Fibroblast of the conjunctiva (primary cell): ENCODE results near the gene CST9.
A peak's percentile ranks its signal among the peaks of the same experiment; 100 is the strongest.
"Not testable (repeated sequence)": the region's sequence is repeated elsewhere in the genome, so short reads cannot be mapped to it uniquely, and the experiment has no call there.

ENCODE experiments used
- DNase-seq: peaks from one replicate; pipeline ENCODE4 v3.0.0-alpha.2; 2010; ENCODE audit warnings: low read depth

The CST9 gene

DNA sequence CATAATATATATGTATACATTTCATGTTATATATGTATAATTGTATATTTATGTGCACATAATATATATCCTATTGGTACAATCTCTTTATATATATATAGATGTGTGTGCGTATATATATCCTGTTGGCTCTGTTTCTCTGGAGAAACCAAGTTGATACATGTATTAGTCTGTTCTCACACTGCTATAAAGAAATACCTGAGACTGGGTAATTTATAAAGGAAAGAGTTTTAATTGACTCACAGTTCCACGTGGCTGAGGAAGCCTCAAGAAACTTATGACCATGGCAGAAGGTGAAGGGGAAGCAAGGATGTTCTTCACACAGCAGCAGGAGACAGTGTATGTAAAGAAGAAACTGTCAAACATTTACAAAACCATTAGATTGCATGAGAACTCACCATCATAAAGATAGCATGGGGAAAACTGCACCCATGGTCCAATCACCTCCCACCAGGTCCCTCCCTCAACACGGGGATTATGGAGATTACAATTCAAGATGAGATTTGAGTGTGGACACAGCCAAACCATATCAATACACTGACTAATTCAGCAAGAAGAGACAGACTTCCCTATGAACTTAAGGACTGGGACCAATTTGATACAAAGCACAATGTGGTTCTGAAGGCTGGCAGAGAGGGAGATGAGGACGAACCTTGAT is 18.1 kb upstream of the CST9 start:
- DNase-seq = no peak

GRCh38 chr20:23622839-23623343 is 17.2 kb upstream of the CST9 start:
- peak; percentile 95 for DNase-seq

DNA sequence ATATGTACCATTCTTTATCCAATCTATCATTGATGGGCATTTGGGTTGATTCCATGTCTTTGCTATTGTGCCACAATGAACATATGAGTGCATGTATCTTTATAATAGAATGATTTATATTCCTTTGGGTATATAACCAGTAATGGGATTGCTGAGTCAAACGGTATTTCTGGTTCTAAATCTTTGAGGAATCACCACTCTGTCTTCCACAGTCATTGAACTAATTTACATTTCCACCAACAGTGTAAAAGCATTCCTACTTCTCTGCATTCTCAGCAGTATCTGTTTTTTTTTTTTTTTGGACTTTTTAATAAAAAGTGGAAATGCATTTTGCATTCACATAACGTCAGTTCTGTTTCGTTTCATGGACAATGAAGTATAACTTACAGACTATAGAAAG is 16.7 kb upstream of the CST9 start:
- DNase-seq = not testable (repeated sequence)

- not testable (repeated sequence) for DNase-seq
These were observed 15.1 kb upstream of the CST9 start for GRCh38 chr20:23620670-23621386.

DNA sequence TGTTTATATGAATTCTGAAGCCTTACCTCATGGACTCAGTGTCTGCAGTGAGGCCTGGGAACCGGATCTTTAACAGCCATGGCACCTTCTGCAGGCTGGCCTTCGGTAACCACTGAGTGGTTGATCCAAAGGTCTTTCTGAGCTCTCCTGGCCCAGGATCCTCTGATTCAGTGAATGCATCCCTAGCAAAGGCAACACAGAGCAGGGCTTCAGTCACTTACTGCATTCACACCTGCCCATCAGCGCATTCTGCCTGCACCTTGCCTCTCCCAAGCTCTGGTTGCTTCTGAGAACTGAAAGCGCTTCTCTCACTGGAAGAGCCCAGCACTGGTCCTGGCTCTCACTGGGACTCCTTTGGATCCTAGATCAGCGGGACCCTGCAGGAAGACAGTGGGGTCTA is 8.4 kb upstream of the CST9 start:
- no peak for DNase-seq

GRCh38 chr20:23613676-23614075 is 8.0 kb upstream of the CST9 start:
- DNase-seq = peak; percentile 37

- no peak for DNase-seq
These were observed 6.7 kb upstream of the CST9 start for GRCh38 chr20:23612396-23612795.

GRCh38 chr20:23609486-23610109 is 3.9 kb upstream of the CST9 start:
- DNase-seq = no peak

- DNase-seq = no peak
These were observed 2.6 kb upstream of the CST9 start for GRCh38 chr20:23608251-23608846.

DNA sequence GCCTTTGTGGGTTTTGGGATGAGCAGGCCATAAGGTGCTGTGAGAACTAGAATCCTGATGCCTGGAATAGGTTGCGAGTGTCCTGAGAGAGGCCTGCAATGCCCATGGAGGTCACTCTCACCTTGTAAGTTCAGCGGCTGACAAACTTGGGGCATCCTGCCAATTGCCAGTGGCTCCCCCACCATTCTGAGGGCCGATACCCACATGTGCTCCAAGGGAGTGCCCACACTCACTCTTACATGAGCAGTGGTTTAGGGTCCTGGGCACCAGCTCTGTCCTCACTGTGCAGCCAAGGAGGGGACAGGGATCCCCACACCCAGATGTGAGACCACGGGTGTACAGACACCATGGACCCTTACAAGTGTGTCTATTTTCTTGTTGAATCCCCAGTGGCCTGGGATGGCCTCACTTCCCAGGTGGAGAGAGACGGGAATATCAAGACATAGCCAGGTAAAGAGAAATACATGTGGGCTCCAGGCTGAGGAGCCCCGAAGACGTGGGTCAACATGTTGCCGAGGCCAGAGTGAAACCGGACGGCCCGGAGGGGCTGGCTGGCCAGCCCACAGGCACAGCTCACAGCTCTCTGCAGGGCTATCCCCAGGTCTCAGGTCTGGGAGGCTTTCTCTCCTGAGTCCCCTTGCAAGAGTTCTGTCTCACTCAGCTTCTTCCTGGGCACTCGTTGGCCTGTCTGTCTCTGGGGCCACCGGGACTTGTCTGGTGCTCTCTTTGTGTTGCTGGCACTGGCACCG is 2.0 kb upstream of the CST9 start:
- no peak for DNase-seq

DNA sequence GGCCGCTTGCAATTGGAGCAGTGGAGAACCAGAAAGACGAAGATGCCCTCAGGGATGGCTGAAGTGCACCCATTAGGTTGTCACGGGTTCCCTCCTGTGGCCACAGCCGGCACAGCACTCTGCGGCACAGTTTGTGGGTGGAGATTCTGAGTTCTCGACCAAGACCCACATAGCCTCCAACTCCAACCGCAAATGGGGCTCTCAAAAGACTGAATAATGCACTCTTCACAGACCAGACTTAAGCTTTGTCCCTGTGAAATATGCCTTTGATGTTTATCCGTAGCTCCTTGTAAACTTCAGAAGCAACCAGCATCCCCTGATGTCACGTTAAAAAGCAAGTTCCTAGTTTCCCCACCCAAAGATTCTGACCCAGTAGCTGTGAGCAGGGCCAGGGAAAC is 934 bp upstream of the CST9 start:
- DNase-seq = peak; percentile 62

DNA sequence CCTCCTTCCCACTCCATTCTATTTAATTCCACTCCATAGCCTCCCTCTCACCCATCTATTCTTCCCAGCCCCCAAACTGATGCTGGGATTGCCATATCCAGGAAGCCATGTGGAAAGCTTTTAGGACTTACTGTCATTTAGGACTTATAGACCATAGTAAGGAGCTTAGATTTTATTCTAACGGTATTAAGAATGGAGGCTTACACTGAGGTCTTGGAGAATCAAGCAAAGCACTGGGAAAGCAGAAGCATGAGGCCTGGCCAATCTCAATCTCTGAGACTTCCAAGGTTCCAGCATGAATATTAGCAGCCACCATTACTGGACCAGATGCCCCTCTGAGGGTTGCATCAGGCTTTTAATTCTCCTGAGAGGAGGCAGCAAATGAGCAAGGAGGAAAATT is 1.4 kb downstream of the CST9 start:
- DNase-seq = no peak

DNA sequence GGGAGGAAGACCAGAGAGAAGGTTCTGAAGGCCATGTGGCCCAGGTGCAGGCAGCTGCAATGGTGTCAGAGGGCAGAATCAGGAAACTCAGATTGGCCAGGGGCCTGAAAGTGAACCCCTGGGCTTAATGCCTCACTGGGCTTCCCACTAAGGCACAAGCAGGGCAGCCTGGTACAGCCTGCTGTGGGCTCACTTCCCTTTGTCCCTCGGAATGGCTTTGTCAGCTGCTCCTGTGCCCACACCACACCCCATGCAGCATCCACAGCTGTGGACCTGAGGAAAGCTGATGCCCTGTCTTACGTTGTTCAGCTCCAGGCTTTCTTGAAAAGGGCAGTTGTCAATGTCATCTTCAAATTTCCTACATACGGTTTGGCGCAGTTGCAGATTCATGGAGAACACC is 2.4 kb downstream of the CST9 start:
- no peak for DNase-seq

DNA sequence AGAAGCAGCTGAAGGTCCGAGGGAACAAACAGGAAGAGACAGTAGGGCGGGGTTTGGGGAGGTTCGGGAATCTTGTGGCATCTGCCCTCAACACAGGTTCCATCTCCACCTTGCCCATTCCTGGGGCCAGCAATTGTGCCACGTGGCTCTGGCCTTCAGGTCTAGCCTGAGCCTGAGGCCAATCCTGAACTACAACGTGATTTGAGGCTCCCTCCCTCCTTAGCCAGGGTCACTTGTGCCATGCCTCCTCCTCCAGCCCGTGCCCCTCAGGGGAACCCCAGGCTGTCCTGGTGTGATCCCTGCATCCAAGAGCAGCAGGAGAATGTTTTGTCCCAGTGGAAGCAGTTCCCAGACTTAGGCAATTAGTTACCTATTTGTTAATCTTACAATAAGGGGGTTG is 3.0 kb downstream of the CST9 start:
- DNase-seq = no peak

DNA sequence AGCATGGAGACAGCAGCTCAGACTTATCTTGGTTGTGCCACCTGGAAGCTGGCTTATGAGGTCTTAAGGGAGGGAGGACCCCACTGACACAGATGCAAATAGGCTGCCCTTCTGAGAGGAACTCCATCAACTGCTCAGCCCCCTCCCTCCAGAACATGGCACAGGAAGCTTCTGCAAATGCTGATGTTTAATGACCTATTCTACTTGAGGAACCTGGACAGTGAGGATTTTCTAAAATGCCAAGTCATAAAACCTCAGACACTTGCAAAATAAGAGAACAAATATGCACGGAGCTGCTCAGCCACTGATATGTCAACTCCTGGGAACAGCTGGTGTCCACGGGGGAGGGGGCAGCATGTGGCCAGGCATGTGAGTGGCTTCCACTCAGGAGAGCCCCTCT is 3.5 kb downstream of the CST9 start:
- DNase-seq = no peak

DNA sequence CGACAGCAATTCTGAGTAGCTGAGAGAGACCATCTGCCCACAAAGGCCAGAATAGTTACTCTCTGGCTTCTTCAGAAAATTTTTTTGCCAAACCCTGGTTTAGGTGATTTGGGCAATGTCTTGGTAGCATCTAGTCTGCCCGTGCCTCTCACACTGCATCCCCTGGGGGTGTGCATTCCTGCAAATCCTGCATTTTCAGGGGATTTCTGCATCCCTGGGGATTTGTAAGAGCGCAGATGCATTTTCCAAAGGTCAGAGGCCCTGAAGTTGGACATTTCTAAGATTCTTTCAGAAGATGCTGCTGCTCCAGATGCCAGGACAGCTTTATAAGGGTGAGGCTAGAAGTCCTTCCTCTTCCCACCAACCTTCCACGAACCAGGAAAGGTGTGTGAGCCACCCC is 4.0 kb downstream of the CST9 start:
- DNase-seq = no peak

GRCh38 chr20:23598481-23598880 is 7.2 kb downstream of the CST9 start:
- no peak for DNase-seq

GRCh38 chr20:23596579-23597250 is 9.0 kb downstream of the CST9 start:
- no peak for DNase-seq

GRCh38 chr20:23595941-23596340 is 9.8 kb downstream of the CST9 start:
- no peak for DNase-seq

GRCh38 chr20:23588434-23589403 is 17.0 kb downstream of the CST9 start:
- no peak for DNase-seq
